Keratinocyte (primary cell): Measurements from ENCODE around the gene TUBGCP3.

Experiments used
- EZH2 ChIP-seq: IDR thresholded peaks from one replicate; pipeline ENCODE4 v1.6.1; 2012; ENCODE audit warnings: inconsistent platforms, mild to moderate bottlenecking, low read length, moderate library complexity
- TF ChIP-seq, protein P1 (sequence below), 3 experiments: IDR thresholded peaks in 1 of 3; conservative IDR thresholded peaks in 1 of 3; optimal IDR thresholded peaks in 1 of 3; 2 replicates in 2 of 3; 3 replicates in 1 of 3; pipeline versions ENCODE3 to v1.5.1; 2011; ENCODE audit warnings: low read length in 3 of 3, mild to moderate bottlenecking in 3 of 3, moderate library complexity in 2 of 3, control low read depth in 1 of 3, inconsistent platforms in 1 of 3; ENCODE audit not compliant: insufficient read depth in 2 of 3; ENCODE audit errors: extremely low read depth in 1 of 3

DNA sequence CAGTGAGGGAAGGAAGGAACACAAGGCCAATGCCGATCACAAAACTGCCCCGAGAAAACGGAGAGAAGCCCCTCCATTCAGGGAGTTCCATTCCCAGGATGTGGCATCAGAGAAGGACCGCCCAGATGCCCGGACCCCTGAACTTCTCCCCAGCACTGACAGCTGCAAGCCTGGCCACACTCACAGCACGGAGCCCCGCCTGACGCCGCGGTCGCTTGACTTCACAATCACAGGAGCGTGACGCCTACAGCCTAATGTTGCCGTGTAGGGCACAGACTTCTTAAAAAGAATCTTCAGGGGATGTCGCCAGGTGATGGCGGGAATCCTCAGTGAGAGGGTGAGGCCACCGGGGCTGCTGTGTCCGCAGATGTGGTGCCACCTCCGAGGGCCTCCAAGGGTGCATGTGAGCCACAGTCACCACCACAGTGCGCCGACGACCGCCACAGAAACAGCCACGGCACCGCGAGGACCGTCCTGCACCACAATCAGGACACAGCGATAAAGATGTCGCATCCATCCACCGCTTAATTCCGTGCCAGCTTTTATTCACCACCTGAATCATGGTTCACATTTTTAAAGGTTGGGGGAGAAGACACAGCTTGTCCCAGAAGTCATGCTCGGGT lies 134.6 kb downstream of the TUBGCP3 start:
- TF ChIP-seq, protein P1, sequence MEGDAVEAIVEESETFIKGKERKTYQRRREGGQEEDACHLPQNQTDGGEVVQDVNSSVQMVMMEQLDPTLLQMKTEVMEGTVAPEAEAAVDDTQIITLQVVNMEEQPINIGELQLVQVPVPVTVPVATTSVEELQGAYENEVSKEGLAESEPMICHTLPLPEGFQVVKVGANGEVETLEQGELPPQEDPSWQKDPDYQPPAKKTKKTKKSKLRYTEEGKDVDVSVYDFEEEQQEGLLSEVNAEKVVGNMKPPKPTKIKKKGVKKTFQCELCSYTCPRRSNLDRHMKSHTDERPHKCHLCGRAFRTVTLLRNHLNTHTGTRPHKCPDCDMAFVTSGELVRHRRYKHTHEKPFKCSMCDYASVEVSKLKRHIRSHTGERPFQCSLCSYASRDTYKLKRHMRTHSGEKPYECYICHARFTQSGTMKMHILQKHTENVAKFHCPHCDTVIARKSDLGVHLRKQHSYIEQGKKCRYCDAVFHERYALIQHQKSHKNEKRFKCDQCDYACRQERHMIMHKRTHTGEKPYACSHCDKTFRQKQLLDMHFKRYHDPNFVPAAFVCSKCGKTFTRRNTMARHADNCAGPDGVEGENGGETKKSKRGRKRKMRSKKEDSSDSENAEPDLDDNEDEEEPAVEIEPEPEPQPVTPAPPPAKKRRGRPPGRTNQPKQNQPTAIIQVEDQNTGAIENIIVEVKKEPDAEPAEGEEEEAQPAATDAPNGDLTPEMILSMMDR (optimal IDR thresholded peaks at IDR 0.05 in 1 of 3, IDR thresholded peaks at IDR 0.05 in 1 of 3, conservative IDR thresholded peaks at IDR 0.05 in 1 of 3; ENCODE audit: extremely low read depth in 1 of 3, insufficient read depth in 2 of 3, low read length in 3 of 3), result no peak
- no peak for TF ChIP-seq EZH2
